ENCODE measurements around the gene GALNT10.

GRCh38 chr5:154196281-154196680 is 5.7 kb downstream of the GALNT10 start:
- TF ChIP-seq JUNB (IDR thresholded peaks at IDR 0.05; ENCODE audit: unreplicated experiment) (no peak), EZH2 (IDR thresholded peaks at IDR 0.05; ENCODE audit: low read depth, unreplicated experiment) (no peak), POLR2AphosphoS5 (IDR thresholded peaks at IDR 0.05; ENCODE audit: low read depth) (no peak)
- TF ChIP-seq, protein P1, sequence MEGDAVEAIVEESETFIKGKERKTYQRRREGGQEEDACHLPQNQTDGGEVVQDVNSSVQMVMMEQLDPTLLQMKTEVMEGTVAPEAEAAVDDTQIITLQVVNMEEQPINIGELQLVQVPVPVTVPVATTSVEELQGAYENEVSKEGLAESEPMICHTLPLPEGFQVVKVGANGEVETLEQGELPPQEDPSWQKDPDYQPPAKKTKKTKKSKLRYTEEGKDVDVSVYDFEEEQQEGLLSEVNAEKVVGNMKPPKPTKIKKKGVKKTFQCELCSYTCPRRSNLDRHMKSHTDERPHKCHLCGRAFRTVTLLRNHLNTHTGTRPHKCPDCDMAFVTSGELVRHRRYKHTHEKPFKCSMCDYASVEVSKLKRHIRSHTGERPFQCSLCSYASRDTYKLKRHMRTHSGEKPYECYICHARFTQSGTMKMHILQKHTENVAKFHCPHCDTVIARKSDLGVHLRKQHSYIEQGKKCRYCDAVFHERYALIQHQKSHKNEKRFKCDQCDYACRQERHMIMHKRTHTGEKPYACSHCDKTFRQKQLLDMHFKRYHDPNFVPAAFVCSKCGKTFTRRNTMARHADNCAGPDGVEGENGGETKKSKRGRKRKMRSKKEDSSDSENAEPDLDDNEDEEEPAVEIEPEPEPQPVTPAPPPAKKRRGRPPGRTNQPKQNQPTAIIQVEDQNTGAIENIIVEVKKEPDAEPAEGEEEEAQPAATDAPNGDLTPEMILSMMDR (conservative IDR thresholded peaks at IDR 0.05; ENCODE audit: low read depth in 2 of 2): no peak

Measured in GM23338 (cell line).